Left ventricle myocardium inferior (tissue), 1 donor: ENCODE data around the gene ITPR1. TPM values are rescaled to one million over a fixed set of nuclear protein-coding genes. Genes with fewer than 3 reads are reported as not detected.

Experiments used
- DNase-seq: peaks from one replicate; pipeline ENCODE4 v3.0.0-alpha.2; 2020
- H3K27ac ChIP-seq: fragments of 200-600 bp; replicated peaks from 2 replicates; pipeline ENCODE4 v1.8.0; 2021
- H3K27me3 ChIP-seq: fragments of 200-600 bp; 2 replicates; pipeline ENCODE4 v1.8.0; 2021; ENCODE audit warnings: low read depth
- H3K36me3 ChIP-seq: fragments of 200-600 bp; 2 replicates; pipeline ENCODE4 v1.8.0; 2021
- H3K4me1 ChIP-seq: fragments of 200-600 bp; 2 replicates; pipeline ENCODE4 v1.8.0; 2021
- H3K4me3 ChIP-seq: fragments of 200-600 bp; 2 replicates; pipeline ENCODE4 v1.8.0; 2021; ENCODE audit warnings: mild to moderate bottlenecking, moderate library complexity
- H3K9me3 ChIP-seq: fragments of 200-600 bp; replicated peaks from 2 replicates; pipeline ENCODE4 v1.8.0; 2021
- CTCF ChIP-seq: fragments of 200-600 bp; IDR thresholded peaks from 2 replicates; pipeline ENCODE4 v1.8.0; 2021; ENCODE audit warnings: antibody characterized with exemption, mild to moderate bottlenecking, borderline replicate concordance
- intact Hi-C: fragments of 100-400 bp; cut with micrococcal nuclease; formaldehyde crosslinking; loops from one replicate; pipeline ENCODE4 v1.11.0; 2022
- total RNA-seq: library from RNA; stranded (reverse); fragmentation: NEBNext Ultra II Directional; extraction: Animal tissue kit (Norgen Biotek cat#: 25700); gene quantifications from one replicate; pipeline ENCODE4 v1.2.1, GENCODE V29; 2021
- donor health status: DM: no; HTN: yes; CAD: no; lungs with severe emphysema.

The ITPR1 gene
- total RNA-seq, 1 donor from 2014 or later = 29.0 TPM

DNA sequence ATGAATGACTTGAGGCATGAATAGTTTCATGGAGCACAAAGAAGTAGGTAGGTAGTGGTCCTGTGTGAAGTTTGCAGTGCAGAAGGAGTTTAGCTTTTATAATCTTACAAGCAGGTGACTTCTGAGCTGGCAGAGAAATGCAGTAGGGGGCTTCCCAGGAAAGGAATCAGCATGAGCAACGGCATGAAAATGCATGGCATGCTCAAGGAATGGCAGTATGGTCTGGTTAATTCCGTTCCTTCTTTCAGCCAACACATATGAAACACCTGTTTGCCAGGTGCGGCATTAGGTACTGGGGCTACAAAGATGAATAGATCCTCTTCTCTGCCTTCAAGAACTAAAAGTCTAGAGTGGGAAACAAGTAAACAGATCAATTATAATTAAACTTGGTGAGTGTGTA lies 348.1 kb downstream of the ITPR1 start:
- TF ChIP-seq CTCF = no peak
- no peak for DNase-seq
- Histone ChIP-seq H3K9me3 (no peaks in the 10 kb centered on the region), H3K4me3 (no peak overlapping the region), H3K27ac (no peak overlapping the region), H3K27me3 (no peaks in the 10 kb centered on the region), H3K36me3 (peaks cover 18% of the 10 kb centered on the region), H3K4me1 (no peaks in the 10 kb centered on the region)
- intact Hi-C loops = no loop called here

DNA sequence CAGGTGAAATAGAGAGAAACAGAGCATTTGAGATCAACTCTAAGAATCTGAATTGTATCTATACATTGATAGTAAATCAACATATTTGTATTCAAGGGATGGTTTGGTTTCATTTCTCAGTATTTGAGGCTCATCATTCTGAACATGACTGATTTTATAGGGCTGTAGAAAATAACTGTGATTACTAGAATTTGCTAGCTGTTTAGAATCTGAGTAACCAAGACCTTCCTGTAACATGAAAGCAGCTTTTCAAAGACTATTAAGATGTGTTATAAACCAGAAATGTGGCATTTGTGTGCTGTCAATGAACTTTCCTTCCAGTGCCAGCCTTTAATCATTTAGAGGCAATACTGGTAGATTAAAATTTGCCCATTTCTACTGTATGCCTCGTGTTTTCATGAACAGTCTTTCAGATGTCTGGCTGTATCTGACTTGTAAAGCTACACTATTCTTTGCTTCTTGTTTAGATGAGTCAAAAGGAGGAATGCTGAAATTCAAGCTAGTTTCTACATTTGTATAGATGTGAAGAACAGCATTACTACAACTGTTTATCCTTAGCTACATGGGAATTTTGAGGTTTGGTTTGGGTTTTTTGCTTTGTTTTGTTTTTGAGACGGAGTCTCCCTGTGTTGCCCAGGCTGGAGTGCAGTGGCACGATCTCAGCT lies 348.8 kb downstream of the ITPR1 start:
- no peak overlapping the region for H3K27ac ChIP-seq

DNA sequence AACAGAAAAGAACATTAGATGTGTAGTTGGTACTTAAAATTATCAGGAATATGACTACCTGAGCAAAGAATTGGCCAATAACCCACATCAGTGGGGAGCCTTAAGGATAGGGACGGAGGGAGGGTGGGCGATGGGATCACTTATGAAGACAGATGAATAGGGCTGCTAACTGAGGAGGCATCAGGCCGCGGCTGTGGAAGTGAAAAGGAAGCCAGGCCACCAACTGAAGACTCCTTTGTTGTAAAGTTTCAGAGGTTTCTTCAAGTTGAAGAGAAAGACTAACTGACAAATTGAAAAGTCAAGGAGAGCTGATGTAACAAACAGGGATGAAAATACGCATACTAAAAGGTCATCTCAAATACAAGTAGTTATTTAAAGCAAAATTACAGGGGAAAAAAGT lies 350.5 kb downstream of the ITPR1 start:
- no peaks in the 10 kb centered on the region for H3K4me1 ChIP-seq
- no peak for TF ChIP-seq CTCF
- intact Hi-C loops = no loop called here
- DNase-seq = no peak
- no peak overlapping the region for H3K27ac ChIP-seq
- H3K4me3 ChIP-seq = no peak overlapping the region
- no peaks in the 10 kb centered on the region for H3K9me3 ChIP-seq
- H3K36me3 ChIP-seq = no peaks in the 10 kb centered on the region
- H3K27me3 ChIP-seq = no peaks in the 10 kb centered on the region

More for the DNA sequence above, 348.8 kb downstream of the ITPR1 start:
- H3K36me3 ChIP-seq = peaks cover 16% of the 10 kb centered on the region
- no peak for TF ChIP-seq CTCF
- H3K4me3 ChIP-seq = no peak overlapping the region
- no peaks in the 10 kb centered on the region for H3K4me1 ChIP-seq
- no peak for DNase-seq
- intact Hi-C loops = no loop called here
- H3K27me3 ChIP-seq = no peaks in the 10 kb centered on the region
- no peaks in the 10 kb centered on the region for H3K9me3 ChIP-seq

- no peaks in the 10 kb centered on the region for H3K27me3 ChIP-seq
- intact Hi-C loops = no loop called here
- H3K4me3 ChIP-seq = no peak overlapping the region
- H3K27ac ChIP-seq = no peak overlapping the region
- TF ChIP-seq CTCF = no peak
- no peaks in the 10 kb centered on the region for H3K4me1 ChIP-seq
- no peak for DNase-seq
- no peaks in the 10 kb centered on the region for H3K36me3 ChIP-seq
- H3K9me3 ChIP-seq = no peaks in the 10 kb centered on the region
Observed at GRCh38 chr3:4845882-4846281, 352.7 kb downstream of the ITPR1 start.

DNA sequence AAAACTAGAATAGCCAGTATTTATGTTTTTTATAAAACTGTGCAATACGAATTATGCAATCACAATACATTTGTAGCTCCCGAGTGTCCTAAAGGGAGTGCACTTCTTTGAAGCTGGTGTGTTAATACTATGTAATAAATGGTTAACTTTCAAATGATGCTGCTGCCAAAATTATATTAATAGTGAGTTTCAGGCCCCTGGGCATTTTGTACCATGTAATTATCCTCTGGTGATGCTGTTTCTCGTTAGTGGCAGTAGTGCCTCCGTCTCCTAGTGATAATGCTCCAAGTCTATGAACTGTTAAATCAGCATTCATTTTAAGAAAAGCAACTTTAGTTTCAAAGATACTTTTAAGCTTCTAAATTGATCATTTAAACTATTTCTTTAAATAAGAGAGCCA lies 353.4 kb downstream of the ITPR1 start:
- Histone ChIP-seq H3K27me3 (no peaks in the 10 kb centered on the region), H3K9me3 (no peaks in the 10 kb centered on the region), H3K4me3 (no peak overlapping the region), H3K4me1 (no peaks in the 10 kb centered on the region), H3K27ac (no peak overlapping the region), H3K36me3 (no peaks in the 10 kb centered on the region)
- intact Hi-C loops = no loop called here
- no peak for DNase-seq
- no peak for TF ChIP-seq CTCF
